HG03442 (cell line): ENCODE measurements around the gene ERC2.

Experiments
- ATAC-seq: cut with Tn5 transposase; IDR thresholded peaks from one replicate; pipeline ENCODE4 v1.9.1; 2021; ENCODE audit warnings: mild to moderate bottlenecking, moderate library complexity; ENCODE audit not compliant: unreplicated experiment

Gene ERC2

DNA sequence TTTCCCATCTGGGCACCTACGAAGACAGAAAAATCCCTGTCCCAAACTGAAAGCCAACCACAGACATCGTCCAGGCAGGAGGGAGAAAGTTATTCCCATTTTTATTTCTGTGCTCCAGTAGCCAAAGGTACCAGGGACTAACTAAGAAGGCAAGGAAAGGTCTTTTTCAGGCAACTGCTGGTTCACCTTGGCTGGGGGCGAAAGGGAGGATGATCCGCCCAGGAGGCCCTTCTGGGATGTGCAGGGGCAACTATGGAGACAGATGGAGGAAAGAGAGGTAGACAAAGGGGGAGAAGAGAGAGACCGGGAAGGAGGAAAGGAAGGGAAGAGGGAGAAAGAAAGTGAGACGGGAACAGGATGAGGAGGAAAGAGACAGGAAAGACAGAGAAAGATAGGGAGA lies 994.5 kb downstream of the ERC2 start:
- no peak for ATAC-seq

DNA sequence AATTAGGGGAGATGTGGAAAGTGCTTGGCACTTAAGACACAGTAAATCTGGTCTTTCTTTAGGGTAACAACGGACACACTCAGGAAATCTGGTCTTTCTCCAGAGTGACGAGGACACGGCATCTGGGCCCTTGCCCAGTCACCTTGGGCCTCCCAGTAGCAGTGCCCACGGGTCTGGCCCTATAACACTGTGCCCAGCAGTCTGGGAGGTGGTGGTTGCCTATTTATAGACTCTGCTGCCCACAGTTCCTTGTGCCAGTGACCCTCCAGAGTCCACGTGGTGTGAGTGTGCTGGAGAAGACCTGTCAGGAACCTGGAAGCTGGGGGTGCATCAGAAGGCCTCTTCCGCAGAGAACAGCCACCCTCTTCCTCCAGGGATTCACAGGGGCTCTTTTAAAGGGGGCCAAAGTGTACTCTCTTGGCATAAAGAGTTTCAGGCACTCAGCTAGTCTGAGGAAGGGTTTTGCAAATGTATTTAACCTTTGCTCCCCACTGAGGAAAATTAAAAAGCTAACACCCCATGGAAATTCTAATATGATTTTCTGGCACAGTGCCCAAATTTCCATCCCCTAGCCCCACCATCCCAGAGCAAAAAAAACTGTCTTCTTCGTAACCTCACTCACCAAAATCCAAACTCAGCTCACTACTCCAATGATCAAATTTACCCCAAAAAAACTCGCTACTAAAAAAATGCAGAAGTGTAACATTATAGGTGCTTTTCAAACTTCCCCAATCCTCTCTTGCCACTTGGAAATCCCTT lies 996.6 kb downstream of the ERC2 start:
- ATAC-seq, result no peak

DNA sequence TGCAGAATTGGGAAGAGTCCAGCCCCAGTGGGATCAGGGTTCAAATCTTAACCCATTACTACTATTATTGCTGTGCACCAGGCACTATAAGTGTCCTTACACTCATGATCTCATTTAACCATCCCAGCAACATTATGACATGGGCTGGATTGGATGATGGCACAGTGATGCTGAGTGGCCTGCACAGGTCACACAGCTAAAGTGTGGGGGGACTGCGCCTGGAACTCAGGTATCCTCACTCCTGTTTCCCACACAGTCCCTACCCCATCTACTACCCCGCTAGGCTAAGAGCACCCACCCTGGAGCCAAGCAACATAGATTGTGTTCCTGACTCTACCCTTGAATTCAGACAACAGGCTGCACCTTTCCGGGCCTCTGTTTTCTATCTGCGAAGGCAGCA lies 997.2 kb downstream of the ERC2 start:
- no peak for ATAC-seq

DNA sequence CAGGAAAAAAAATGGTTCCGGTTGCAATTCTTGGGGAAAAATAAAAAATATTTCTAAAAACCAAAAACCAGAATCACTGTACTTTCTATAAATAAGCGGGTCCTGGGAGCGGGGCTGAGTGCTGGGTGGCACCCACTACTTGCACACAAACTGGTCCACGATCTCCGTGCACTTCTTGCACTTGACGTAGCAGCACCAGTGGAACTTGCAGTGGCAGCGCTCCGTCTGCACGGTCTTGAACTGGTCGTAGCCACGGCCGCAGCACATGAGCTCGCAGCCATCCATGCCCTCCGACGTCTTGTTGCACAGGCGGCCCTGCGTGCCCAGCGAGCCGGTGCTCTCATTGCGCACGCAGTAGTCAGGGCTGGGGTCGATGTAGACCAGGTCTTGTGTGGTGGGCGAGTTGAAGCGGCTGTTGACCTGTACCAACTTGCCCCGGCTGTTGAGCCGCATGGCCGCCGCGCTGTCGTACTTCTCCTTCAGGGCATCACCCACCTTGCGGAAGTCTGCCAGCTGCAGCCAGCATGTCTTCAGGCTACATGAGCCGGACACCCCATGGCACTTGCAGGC lies 998.2 kb downstream of the ERC2 start:
- ATAC-seq, result no peak

DNA sequence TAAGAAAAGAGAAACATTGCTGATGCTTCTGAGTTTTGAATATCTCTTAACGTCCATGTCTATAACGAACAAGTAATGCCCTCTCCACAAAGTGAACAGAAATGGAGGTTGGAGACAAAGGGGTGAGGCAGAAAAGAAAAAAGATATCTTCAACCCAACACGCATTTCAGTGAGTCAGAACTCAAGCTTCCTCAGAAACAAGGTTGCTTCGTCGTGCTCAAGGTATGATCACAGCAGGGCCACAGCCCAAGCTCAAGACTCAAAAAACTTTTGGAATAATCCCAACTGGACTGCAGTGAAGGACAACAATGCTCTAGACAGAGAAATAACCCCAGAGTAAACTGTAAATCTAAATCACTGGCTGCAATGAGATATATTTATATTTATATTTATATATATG lies 1000.0 kb downstream of the ERC2 start:
- no peak for ATAC-seq

DNA sequence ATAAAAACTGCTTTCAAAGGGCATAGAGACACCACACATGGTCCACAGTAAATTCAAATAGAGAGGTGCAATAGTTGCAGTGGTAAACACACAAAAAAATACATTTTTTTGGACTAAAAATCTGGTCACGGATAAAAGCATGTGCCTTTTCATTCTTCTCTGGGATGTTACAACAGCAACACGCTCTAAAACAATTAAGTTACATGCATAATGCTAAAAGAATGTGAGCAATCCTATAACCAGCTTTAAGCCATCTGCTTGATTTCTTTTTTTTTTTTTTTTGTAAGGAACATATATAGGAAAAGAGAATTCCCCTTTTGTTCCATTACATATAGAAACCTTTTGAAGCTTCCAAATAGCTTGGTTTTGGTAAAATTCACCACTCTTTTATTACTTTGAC lies 1001.2 kb downstream of the ERC2 start:
- ATAC-seq, result no peak

DNA sequence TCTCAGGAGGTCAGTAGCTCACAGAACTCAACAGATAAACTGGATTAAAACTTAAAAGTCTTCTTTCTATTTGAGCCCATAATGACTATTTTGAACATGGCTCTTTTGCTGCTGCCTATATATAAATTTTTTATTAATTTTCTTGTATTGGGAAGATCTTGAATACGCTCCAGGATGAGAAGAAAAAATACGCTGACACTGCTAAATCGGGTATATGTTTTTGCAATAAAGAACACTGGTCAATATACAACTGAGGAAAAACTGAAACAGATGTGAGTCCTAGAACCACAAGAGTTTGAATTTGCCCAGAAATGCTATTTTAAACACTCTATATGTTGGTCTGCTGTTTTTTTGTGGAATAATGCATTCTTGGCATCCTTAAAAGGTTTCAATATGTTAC lies 1001.7 kb downstream of the ERC2 start:
- ATAC-seq, result no peak

DNA sequence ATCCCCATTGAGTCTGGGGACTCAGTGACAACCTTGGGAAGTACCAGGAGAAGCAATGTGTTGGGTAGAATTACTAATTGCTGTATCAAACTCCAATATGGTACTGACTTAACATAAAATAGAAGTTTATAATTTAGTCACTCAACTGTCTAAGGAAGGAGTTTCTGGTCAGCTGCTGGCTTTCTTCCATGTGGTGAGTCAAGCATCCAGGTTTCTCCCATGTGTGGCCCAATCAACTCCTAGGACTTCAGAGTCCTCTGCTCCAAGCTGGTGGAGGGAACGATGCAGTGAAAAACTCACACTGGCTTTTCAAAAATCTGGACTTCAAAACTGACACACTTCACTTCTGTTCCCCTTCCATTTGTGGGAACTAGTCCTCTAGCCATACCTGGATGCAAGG lies 1006.4 kb downstream of the ERC2 start:
- no peak for ATAC-seq

DNA sequence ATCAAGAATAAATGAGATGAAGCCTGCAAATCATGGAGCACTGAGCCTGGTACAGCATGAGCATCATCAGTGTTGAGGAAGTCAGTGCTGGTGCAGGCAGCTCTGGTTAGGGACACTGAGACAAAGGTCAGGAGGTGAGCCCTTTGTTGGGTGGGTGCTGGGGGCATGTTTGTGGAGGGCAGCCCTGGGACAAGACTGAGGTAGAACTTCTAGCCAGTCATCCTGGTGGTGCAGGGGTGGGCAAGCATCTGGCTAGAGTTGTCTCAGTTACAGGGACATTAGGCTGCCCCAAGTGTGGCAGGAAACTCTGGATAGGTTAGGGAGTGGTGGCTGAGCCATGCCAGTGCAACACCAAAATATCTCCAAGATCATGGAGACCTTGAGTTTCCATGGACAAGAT lies 1008.4 kb downstream of the ERC2 start:
- no peak for ATAC-seq
